ENCODE measurements around the gene MRPL20.
"Not testable (repeated sequence)": the region's sequence is repeated elsewhere in the genome, so short reads cannot be mapped to it uniquely, and the experiment has no call there.

MRPL20 gene

GRCh38 chr1:1380860-1381259, 26.2 kb downstream of the MRPL20 start:
- DNase-seq, result no peak

DNA sequence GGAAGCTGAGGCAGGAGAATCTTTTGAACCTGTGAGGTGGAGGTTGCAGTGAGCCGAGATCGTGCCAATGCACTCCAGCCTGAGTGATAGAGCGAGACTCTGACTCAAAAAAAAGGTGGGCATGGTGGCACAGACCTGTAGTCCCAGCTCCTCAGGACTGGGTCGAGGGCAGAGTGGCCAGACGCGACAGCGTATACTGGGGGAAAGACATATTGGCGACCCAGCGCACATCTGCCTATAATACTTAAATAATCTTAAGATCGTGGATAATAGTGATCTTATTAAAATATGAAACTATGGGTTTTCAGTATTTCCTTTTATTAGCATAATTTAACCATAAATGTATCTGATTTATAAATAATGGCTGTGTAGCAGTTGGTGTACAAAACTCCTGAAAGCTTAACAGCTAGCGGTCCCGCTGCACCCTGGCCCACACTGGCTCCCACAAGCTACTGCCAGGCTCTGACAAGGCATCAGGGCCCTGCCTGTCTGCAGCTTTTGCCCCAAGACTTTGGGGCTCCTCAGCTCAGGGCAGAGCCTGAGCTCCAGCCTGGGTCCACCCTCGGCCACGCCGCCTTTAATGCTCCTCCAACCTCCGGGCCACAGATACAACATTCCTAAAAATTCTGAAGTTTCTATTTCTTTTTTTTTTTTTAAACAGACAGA, 29.4 kb downstream of the MRPL20 start:
- DNase-seq, result no peak

GRCh38 chr1:1376551-1377226, 30.4 kb downstream of the MRPL20 start:
- no peak for DNase-seq

- peak; percentile 86 to 90 (median 87) for DNase-seq
Measured at GRCh38 chr1:1374929-1375662, 32.0 kb downstream of the MRPL20 start, which contains the start of gene AURKAIP1. AURKAIP1 (minus strand) TSS chr1:1375207; CDS start chr1:1374756, 451 bp downstream.

- DNase-seq, result no peak
Measured at GRCh38 chr1:1374589-1374928, 32.5 kb downstream of the MRPL20 start.

- no peak for DNase-seq
Measured at GRCh38 chr1:1373815-1374588, 33.1 kb downstream of the MRPL20 start.

DNA sequence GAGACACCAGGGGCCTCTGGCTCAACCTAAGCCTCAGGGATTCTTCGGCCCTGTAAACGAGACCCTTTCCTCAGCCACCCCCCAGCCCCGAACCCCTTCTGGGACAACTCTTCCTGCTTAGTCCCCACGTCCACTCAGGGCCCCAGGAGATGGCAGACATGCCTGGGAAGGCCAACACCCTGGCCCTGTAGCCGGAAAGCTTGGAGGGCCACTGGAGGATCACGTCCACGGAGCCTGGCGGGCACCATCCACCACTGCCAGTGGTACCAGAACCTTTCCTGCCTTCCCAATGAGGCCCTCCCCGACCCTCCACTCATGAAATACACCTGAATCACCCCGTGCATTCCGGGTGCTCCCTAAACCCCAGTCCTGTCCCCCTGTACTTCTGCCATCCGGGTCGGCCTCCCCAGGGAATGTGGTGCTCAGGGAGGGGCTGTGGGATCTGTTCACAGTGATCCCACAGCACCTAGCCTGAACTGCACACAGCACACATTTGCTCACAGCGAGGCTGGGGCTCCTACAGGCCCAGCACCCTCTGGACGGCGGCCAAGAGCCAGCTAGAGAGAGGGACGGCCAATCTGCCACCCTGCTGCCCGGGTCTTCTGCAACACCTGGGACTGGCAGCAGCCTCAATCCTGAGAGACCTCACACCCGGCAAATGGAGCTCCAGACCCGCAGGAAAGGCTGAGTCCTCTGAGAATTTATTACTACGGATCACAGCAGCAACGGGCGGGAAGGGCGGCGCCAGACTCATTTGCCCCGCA, 33.9 kb downstream of the MRPL20 start:
- no peak for DNase-seq

DNA sequence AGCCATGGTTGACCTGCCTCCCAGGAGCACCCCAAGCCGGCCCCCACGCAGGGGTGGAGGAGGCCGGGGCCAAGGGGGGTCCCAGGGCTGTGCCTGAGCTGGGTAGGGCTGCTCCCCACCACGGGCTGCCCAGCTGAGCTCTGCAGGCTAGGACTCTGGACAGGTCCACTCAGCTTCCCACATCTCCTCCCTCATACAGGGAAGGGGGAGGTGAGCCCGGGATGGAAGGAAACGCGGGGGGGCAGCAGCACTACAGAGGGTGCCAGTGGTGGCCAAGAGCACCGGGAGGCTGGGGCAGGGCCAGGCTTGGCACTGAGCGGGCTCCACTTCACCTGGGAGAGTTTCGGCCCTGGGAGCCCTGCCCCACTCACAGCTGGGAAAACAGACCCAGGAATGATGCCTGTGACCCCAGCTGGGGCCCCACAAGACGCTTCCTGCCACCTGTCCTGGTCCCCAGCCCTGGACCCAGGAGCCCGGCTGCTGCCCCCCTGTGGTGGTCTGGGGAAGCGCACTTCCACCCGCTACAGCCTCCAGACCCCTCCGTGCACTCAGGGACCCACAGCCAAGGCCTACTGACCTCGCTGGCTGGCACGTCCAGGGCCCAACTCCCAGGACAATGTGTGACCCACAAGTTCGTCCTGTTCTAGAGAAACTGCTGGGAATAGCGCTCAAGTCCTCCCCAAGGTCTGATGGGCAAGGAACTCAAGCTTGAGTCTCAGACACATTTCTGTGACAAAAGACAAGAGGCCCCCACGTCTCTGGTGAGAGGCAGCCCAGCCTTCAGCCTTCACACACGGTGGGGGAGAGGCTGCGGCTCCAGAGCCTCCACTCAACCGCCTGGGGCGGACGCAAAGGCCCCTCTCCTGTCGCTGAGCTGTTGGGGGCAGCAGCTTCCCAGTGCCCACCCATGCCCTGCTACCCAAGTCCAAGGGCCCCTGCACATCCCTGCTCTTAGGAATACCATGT, 35.1 kb downstream of the MRPL20 start:
- DNase-seq, result peak; percentile 51 to 76 (median 69)

- DNase-seq, result peak in 2 of 4 experiments; percentile 21 to 44
Measured at GRCh38 chr1:1371364-1371745, 35.7 kb downstream of the MRPL20 start.

- DNase-seq, result no peak
Measured at GRCh38 chr1:1370771-1371300, 36.3 kb downstream of the MRPL20 start.

DNA sequence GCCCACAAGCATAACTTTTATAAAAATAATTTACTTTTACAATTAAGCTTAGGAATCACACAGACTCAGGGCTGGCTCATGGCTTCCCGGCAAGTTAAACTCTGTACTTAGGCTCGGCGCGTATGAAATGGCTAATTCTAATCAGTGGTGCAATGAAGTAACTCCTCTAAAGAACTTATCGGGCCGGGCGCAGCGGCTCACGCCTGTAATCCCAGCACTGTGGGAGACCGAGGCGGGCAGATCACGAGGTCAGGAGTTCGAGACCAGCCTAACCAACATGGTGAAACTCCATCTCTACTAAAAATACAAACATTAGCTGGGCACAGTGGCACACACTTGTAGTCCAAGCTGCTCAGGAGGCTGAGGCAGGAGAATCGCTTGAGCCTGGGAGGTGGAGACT, 37.0 kb downstream of the MRPL20 start:
- DNase-seq, result not testable (repeated sequence)

DNA sequence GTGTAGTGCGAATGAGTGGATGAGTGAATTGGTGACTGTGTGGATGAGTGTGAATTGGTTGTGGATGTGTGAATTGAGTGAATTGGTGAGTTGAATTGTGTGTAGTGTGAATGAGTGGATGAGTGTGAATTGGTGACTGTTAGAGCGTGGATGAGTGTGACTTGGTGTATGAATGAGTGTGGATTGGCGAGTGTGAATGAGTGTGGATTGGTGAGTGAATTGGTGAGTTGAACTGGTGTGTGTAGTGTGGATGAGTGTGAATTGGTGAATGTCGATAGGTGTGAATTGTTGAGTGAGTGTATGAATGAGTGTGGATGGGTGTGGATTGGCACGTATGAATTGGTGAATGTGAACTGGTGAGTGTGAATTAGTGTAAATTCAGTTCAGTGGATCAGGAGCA, 39.8 kb downstream of the MRPL20 start:
- no peak for DNase-seq

GRCh38 chr1:1366699-1367066, 40.4 kb downstream of the MRPL20 start:
- no peak for DNase-seq

GRCh38 chr1:1365875-1366698, 41.0 kb downstream of the MRPL20 start:
- no peak for DNase-seq

- no peak for DNase-seq
Measured at GRCh38 chr1:1364266-1364665, 42.8 kb downstream of the MRPL20 start.

- no peak for DNase-seq
Measured at GRCh38 chr1:1361982-1362423, 45.1 kb downstream of the MRPL20 start.

- DNase-seq, result no peak
Measured at GRCh38 chr1:1361233-1361981, 45.7 kb downstream of the MRPL20 start.

GRCh38 chr1:1360506-1361169, 46.5 kb downstream of the MRPL20 start:
- DNase-seq, result no peak
